A673 (cell line): ENCODE data around the gene HDGFL2.

Experiments used
- CTCF ChIP-seq: fragments of 300-800, 200-600 bp; sonication (generic); conservative IDR thresholded peaks from 2 replicates; pipeline ENCODE4 v1.5.1; 2017; ENCODE audit warnings: low read depth, mild to moderate bottlenecking, antibody characterized with exemption, low read length, moderate library complexity, mixed read lengths
- EZH2 ChIP-seq: fragments of 200-600 bp; sonication (generic); IDR thresholded peaks from 2 replicates; pipeline ENCODE4 v1.6.1; 2017; ENCODE audit warnings: borderline replicate concordance, low read depth, mild to moderate bottlenecking, mixed read lengths, antibody characterized with exemption, low read length; ENCODE audit not compliant: poor library complexity, severe bottlenecking

- TF ChIP-seq CTCF: no peak
- no peak for TF ChIP-seq EZH2
These were observed 49.2 kb downstream of the HDGFL2 start for GRCh38 chr19:4521170-4521887.
